Right ventricle myocardium superior (tissue), 1 donor: ENCODE measurements around the gene ALKBH4. TPM values are rescaled to one million over a fixed set of nuclear protein-coding genes. Genes with fewer than 3 reads are reported as not detected.
A peak's percentile ranks its signal among the peaks of the same experiment; 100 is the strongest.
"Not testable (repeated sequence)": the region's sequence is repeated elsewhere in the genome, so short reads cannot be mapped to it uniquely, and the experiment has no call there.

Experiments used
- ATAC-seq: fragments of 200-7000 bp; cut with Tn5 transposase; one replicate; pipeline ENCODE4 v1.9.1; 2020; ENCODE audit warnings: mild to moderate bottlenecking; ENCODE audit not compliant: poor library complexity
- DNase-seq: peaks from one replicate; pipeline ENCODE4 v3.0.0-alpha.2; 2020
- intact Hi-C: fragments of 100-400 bp; cut with DNase I; formaldehyde crosslinking; loops from one replicate; pipeline ENCODE4 v1.11.2; 2022
- microRNA-seq: library from miRNA; unstranded; fragments of <30 nt; microRNA quantifications from one replicate; pipeline ENCODE4 v1.2.0, GENCODE V29; 2020
- total RNA-seq: library from RNA; stranded (reverse); fragmentation: NEBNext Ultra II Directional; extraction: Animal tissue kit (Norgen Biotek cat#: 25700); gene quantifications from one replicate; pipeline ENCODE4 v1.2.1, GENCODE V29; 2021
- donor health status: DM: no; HTN: yes; CAD: no; lungs with severe emphysema.

ALKBH4 gene
- total RNA-seq, 1 donor from 2014 or later, result 5.3 TPM

DNA sequence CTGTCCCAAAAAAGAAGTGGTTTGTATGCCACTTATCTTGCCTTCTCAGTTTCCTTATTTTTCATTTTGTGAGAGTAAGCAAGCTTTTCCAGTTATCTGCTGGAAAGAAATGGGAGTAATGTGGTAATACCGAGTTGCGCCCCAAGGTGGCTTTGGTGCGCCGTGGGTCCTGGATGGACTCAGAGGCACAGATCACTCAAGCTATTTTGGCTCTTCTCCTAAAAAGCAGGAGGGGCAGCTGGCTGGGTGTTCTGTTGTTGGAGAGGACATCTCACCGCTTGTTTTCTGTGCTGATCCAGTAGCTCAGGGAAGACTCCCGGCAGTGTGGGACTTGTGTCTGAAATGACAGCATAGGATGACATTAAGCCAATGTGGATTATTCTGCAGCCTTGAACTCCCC, 52.1 kb downstream of the ALKBH4 start:
- ATAC-seq (peak; percentile 94), DNase-seq (peak; percentile 67)
- intact Hi-C loops, result no loop called here

DNA sequence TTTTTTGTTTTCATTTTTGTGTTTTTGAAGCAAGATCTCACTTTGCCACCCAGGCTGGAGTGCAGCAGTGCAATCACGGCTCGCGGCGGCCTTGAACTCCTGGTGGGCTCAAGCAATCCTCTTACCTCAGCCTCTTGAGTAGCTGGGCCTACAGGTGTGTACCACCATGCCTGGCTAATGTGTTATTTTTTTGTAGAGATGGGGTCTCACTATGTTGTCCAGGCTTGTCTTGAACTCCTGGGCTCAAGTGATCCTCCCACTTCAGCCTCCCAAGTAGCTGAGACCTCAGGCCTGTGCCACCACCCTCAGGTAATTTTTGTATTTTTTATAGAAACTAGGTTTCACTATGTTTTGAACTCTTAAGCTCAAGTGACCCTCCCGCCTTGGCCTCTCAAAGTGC, 53.7 kb downstream of the ALKBH4 start:
- intact Hi-C loops, result no loop called here
- ATAC-seq (no peak), DNase-seq (peak; percentile 5)

DNA sequence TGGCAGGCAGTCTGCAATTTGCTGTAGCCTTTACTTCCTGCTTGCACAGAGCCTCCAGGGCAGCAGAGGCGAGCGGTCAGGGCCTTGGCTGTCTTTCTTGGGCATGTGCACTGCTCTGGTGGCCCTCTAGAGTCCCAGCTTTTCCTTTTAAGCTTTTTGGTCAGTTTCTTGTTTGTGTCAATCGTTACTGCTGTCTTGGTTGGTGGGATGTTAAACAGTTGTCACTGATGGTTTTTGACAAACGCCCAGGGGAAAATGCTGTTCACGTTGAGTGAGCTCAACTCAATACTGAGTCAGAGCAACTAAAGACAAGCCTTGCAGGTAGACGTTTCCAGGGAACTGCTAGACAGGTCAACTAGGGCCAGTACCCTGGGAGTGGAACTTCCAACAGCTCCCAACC, 54.5 kb downstream of the ALKBH4 start:
- DNase-seq, result no peak
- no peak for ATAC-seq
- intact Hi-C loops, result no loop called here

DNA sequence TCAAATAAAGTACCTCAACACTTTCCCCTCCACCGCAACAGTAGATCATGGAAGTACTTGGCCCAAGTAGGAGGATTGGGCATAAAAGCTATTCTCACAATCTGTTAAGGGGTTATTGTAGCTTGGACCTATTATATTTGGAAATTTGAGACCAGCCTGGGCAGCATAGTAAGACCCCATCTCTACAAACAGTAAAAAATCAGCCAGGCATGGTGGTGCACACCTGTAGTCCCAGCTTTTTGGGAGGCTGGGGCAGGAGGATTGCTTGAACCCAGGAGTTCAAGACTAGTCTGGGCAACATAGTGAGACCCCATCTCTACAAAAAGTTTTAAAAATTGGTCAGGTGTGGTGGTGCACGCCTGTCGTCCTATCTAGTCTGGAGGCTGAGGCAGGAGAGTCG, 55.3 kb downstream of the ALKBH4 start:
- intact Hi-C loops, result no loop called here
- DNase-seq (no peak), ATAC-seq (no peak)

DNA sequence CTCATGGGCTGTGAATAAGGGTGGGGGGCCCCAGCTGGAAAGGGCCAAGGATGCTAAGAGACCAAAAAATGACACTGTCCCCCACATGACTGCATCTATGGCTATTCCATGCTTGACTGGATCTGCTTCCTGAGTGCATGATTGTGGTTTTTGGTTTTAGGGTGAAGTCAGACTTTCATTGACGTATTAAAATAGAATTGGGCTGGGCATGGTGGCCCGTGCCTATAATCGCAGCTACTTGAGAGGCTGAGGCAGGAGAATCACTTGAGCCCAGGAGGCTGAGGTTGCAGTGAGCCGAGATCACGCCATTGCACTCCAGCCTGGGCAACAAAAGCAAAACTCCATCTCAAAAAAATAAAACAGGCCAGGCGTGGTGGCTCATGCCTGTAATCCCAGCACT, 56.1 kb downstream of the ALKBH4 start:
- intact Hi-C loops, DNase-seq, ATAC-seq: not testable (repeated sequence)

DNA sequence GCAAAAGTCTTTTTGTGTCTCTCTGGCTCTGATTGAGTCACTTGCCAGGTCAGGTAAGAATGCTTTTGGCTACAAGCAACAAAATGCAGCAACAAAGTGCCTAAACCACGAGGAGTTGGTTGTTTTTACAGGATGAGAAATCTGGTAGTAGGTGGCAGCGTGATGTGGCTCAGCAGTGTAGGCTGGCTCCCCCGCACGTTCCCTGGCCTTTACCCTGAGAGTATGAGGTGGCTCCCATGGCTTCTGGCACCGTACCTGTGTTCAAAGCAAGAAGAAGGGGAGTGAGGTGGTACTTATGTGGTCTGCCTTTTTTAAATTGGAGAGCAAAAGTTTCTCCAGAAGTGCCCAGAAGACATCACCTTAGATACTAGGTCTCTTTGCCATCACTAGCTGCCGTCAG, 56.8 kb downstream of the ALKBH4 start:
- intact Hi-C loops, result no loop called here
- DNase-seq (no peak), ATAC-seq (no peak)

Small RNAs within 50 kb of the gene (microRNA-seq; reads per million reads assigned to microRNA genes)
- gene MIR4467 (not detected), gene MIR5090 (not detected)

Other genes starting within 250 kb of the ALKBH4 start
- 0.67 TPM for gene SH2B2, start 178.0 kb downstream of the ALKBH4 start, total RNA-seq
- gene SPDYE6, start 108.4 kb downstream of the ALKBH4 start, total RNA-seq, result not detected
- 9.8 TPM for gene PRKRIP1, start 68.5 kb downstream of the ALKBH4 start, total RNA-seq
- 4.3 TPM for gene ORAI2, start 31.3 kb downstream of the ALKBH4 start, total RNA-seq
- 9.7 TPM for gene LRWD1, start 121 bp upstream of the ALKBH4 start, total RNA-seq
- 51.3 TPM for gene POLR2J, start 14.1 kb upstream of the ALKBH4 start, total RNA-seq
- 9.3 TPM for gene RASA4B, start 52.9 kb upstream of the ALKBH4 start, total RNA-seq
- gene UPK3BL2, start 78.8 kb upstream of the ALKBH4 start, total RNA-seq, result 4.4 TPM
- not detected for gene SPDYE2, start 86.4 kb upstream of the ALKBH4 start, total RNA-seq
- gene POLR2J3, start 107.7 kb upstream of the ALKBH4 start, total RNA-seq, result 12.0 TPM
- gene RASA4, start 151.9 kb upstream of the ALKBH4 start, total RNA-seq, result 16.6 TPM
- gene UPK3BL1, start 177.9 kb upstream of the ALKBH4 start, total RNA-seq, result 12.2 TPM
- gene SPDYE2B, start 185.5 kb upstream of the ALKBH4 start, total RNA-seq, result not detected
- 1.7 TPM for gene POLR2J2, start 206.8 kb upstream of the ALKBH4 start, total RNA-seq